K562 (cell line): ENCODE results near the gene HRAS. TPM values are rescaled to one million over a fixed set of nuclear protein-coding genes. Genes with fewer than 3 reads are reported as not detected.
A peak's percentile ranks its signal among the peaks of the same experiment; 100 is the strongest.

Experiments
- FIP1L1 ChIP-seq: fragments of 200-400 bp; formaldehyde crosslinking; IDR thresholded peaks from 2 replicates; pipeline ENCODE4 v1.6.1; 2018; ENCODE audit warnings: mild to moderate bottlenecking, low read depth, low read length; ENCODE audit not compliant: poor library complexity, severe bottlenecking
- FOXA3 ChIP-seq, 2 experiments: fragments of 450-650 bp in 1 of 2; sonication (generic) in 1 of 2; formaldehyde crosslinking; IDR thresholded peaks in 1 of 2; conservative IDR thresholded peaks in 1 of 2; 2 replicates each; pipeline versions ENCODE4 v1.4.0 to v1.8.0; 2020 to 2022; ENCODE audit warnings: mild to moderate bottlenecking in 2 of 2, missing genetic modification reagents in 1 of 2
- GTF2E2 ChIP-seq: fragments of 200-800 bp; sonication (Bioruptor generic); IDR thresholded peaks from 2 replicates; pipeline ENCODE4 v1.6.1; 2016; ENCODE audit warnings: missing genetic modification characterization, missing compliant biosample characterization
- HMG20A ChIP-seq: fragments of 450-650 bp; formaldehyde crosslinking; conservative IDR thresholded peaks from 2 replicates; pipeline ENCODE4 v1.4.0; 2020; ENCODE audit warnings: mild to moderate bottlenecking, mixed read lengths
- RAD51 ChIP-seq: fragments of 450-650 bp; IDR thresholded peaks from 2 replicates; pipeline ENCODE4 v1.7.1; 2016; ENCODE audit warnings: low read depth, mild to moderate bottlenecking, borderline replicate concordance
- ZNF24 ChIP-seq: fragments of 450-650 bp; IDR thresholded peaks from 2 replicates; pipeline ENCODE4 v1.6.1; 2016
- ZNF263 ChIP-seq: sonication (generic); formaldehyde crosslinking; IDR thresholded peaks from 2 replicates; pipeline ENCODE4 v1.8.0; 2022; ENCODE audit warnings: mild to moderate bottlenecking, missing genetic modification reagents, borderline replicate concordance
- polyA plus RNA-seq, 8 experiments: library from polyadenylated mRNA; depleted of rRNA in 4 of 8; stranded (reverse) in 5 of 8; unstranded in 3 of 8; fragments of >200 nt; fragmentation: Nextera tagmentation in 2 of 8; fragmentation: Illumina TruSeq in 1 of 8; extraction: Ambion mirVana in 2 of 8; extraction: Trizol in 1 of 8; gene quantifications; 2 replicates each; pipeline versions ENCODE4 v1.2.1 to v1.2.3, GENCODE V29; 2011 to 2014; ENCODE audit warnings: inconsistent platforms in 1 of 8, missing spikeins in 1 of 8
- total RNA-seq, 7 experiments: library from RNA; depleted of rRNA in 6 of 7; stranded (reverse); fragments of >200 nt in 6 of 7; fragmentation: Illumina TruSeq in 2 of 7; extraction: Trizol in 2 of 7; gene quantifications; 2 replicates each; pipeline versions ENCODE4 v1.2.1 to v1.2.3, GENCODE V29; 2011 to 2021; ENCODE audit warnings: low replicate concordance in 1 of 7
- TF ChIP-seq, protein P1 (sequence below), 2 experiments: fragments of 450-650 bp; formaldehyde crosslinking in 1 of 2; IDR thresholded peaks; 2 replicates each; pipeline versions ENCODE4 v1.4.0 to v1.6.1; 2014 to 2020; ENCODE audit warnings: mild to moderate bottlenecking in 2 of 2, borderline replicate concordance in 1 of 2, low read depth in 1 of 2
- TF ChIP-seq, protein P2 (sequence below): fragments of 450-650 bp; IDR thresholded peaks from 2 replicates; pipeline ENCODE4 v1.6.1; 2014; ENCODE audit warnings: low read depth, mild to moderate bottlenecking, moderate library complexity, borderline replicate concordance
- TF ChIP-seq, protein P3 (sequence below): fragments of 450-650 bp; IDR thresholded peaks from 2 replicates; pipeline ENCODE4 v1.6.1; 2016; ENCODE audit warnings: antibody characterized with exemption
- TF ChIP-seq, protein P4 (sequence below): fragments of 450-650 bp; IDR thresholded peaks from 2 replicates; pipeline ENCODE4 v1.6.1; 2017; ENCODE audit warnings: mild to moderate bottlenecking, moderate library complexity
- TF ChIP-seq, protein P5 (sequence below): fragments of 450-650 bp; formaldehyde crosslinking; IDR thresholded peaks from 2 replicates; pipeline ENCODE4 v1.4.0; 2020; ENCODE audit warnings: mild to moderate bottlenecking, moderate library complexity

The HRAS gene
- total and polyA plus RNA-seq, 9 of the 15 experiments (the other 6 are each of a cell fraction or from before 2014, with no cell fraction given): 2.8 to 73.5 (median 29.6) TPM

DNA sequence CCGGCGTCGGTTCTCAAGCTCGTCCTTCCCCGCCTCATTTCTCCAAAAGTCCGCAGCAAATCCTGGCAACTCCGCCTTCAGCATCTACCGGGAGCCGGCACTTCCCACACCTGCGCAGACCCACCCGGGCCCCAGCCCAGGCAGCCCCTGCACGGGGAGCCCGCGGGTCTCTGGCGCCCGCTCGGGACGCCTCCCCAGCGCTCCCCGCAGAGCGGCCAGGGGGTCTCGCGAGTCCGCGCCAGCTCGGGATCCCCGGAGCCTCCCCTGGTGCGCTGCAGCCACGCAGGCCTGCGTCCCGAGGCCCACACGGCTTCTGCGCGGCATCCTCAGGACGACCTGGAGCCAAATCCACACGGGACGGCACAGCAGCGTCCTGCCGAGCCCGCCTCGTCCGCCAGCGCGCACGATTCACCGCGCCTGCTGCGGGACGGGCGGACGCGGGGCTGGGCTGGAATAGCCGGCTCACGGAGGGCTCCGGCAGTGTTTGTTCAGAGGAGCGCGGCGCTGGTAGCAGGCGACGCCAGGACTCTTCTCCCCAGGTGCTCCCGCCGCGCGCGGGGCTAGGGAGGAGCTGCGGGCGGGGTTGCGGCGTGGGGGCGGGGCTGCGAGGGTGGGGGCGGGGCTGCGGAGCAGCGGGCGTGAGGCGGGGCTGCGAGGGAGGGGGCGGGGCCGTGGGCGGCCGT, 40.1 kb upstream of the HRAS start (continued):
- TF ChIP-seq, protein P1, sequence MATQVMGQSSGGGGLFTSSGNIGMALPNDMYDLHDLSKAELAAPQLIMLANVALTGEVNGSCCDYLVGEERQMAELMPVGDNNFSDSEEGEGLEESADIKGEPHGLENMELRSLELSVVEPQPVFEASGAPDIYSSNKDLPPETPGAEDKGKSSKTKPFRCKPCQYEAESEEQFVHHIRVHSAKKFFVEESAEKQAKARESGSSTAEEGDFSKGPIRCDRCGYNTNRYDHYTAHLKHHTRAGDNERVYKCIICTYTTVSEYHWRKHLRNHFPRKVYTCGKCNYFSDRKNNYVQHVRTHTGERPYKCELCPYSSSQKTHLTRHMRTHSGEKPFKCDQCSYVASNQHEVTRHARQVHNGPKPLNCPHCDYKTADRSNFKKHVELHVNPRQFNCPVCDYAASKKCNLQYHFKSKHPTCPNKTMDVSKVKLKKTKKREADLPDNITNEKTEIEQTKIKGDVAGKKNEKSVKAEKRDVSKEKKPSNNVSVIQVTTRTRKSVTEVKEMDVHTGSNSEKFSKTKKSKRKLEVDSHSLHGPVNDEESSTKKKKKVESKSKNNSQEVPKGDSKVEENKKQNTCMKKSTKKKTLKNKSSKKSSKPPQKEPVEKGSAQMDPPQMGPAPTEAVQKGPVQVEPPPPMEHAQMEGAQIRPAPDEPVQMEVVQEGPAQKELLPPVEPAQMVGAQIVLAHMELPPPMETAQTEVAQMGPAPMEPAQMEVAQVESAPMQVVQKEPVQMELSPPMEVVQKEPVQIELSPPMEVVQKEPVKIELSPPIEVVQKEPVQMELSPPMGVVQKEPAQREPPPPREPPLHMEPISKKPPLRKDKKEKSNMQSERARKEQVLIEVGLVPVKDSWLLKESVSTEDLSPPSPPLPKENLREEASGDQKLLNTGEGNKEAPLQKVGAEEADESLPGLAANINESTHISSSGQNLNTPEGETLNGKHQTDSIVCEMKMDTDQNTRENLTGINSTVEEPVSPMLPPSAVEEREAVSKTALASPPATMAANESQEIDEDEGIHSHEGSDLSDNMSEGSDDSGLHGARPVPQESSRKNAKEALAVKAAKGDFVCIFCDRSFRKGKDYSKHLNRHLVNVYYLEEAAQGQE (IDR thresholded peaks at IDR 0.05; ENCODE audit: borderline replicate concordance): no peak
- TF ChIP-seq, protein P1 (CRISPR knock-in tag; IDR thresholded peaks at IDR 0.05; ENCODE audit: low read depth): peak; percentile 25; the same call in 1 of the 2 replicates
- TF ChIP-seq RAD51 (no peak), FIP1L1 (no peak), FOXA3 (CRISPR knock-in tag; conservative IDR thresholded peaks at IDR 0.05 in 1 of 2, IDR thresholded peaks at IDR 0.05 in 1 of 2) (no peak), HMG20A (no peak), GTF2E2 (tag) (0 out of 2 replicates have a peak, but pooled peaks have one; percentile 16), ZNF263 (CRISPR knock-in tag) (peak; percentile 92), ZNF24 (no peak)
- TF ChIP-seq, protein P2, sequence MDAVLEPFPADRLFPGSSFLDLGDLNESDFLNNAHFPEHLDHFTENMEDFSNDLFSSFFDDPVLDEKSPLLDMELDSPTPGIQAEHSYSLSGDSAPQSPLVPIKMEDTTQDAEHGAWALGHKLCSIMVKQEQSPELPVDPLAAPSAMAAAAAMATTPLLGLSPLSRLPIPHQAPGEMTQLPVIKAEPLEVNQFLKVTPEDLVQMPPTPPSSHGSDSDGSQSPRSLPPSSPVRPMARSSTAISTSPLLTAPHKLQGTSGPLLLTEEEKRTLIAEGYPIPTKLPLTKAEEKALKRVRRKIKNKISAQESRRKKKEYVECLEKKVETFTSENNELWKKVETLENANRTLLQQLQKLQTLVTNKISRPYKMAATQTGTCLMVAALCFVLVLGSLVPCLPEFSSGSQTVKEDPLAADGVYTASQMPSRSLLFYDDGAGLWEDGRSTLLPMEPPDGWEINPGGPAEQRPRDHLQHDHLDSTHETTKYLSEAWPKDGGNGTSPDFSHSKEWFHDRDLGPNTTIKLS: no peak
- TF ChIP-seq, protein P3, sequence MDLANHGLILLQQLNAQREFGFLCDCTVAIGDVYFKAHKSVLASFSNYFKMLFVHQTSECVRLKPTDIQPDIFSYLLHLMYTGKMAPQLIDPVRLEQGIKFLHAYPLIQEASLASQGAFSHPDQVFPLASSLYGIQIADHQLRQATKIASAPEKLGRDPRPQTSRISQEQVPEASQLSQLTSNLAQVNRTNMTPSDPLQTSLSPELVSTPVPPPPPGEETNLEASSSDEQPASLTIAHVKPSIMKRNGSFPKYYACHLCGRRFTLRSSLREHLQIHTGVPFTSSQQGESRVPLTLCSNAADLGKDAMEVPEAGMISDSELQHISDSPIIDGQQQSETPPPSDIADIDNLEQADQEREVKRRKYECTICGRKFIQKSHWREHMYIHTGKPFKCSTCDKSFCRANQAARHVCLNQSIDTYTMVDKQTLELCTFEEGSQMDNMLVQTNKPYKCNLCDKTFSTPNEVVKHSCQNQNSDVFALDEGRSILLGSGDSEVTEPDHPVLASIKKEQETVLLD: 0 out of 2 replicates have a peak, but pooled peaks have one; percentile 15
- TF ChIP-seq, protein P4, sequence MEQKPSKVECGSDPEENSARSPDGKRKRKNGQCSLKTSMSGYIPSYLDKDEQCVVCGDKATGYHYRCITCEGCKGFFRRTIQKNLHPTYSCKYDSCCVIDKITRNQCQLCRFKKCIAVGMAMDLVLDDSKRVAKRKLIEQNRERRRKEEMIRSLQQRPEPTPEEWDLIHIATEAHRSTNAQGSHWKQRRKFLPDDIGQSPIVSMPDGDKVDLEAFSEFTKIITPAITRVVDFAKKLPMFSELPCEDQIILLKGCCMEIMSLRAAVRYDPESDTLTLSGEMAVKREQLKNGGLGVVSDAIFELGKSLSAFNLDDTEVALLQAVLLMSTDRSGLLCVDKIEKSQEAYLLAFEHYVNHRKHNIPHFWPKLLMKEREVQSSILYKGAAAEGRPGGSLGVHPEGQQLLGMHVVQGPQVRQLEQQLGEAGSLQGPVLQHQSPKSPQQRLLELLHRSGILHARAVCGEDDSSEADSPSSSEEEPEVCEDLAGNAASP: no peak
- TF ChIP-seq, protein P5, sequence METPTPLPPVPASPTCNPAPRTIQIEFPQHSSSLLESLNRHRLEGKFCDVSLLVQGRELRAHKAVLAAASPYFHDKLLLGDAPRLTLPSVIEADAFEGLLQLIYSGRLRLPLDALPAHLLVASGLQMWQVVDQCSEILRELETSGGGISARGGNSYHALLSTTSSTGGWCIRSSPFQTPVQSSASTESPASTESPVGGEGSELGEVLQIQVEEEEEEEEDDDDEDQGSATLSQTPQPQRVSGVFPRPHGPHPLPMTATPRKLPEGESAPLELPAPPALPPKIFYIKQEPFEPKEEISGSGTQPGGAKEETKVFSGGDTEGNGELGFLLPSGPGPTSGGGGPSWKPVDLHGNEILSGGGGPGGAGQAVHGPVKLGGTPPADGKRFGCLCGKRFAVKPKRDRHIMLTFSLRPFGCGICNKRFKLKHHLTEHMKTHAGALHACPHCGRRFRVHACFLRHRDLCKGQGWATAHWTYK (CRISPR knock-in tag): peak; percentile 67; the same call in 1 of the 2 replicates
